GM13977 (cell line): ENCODE results near the gene AFMID.

Source experiments
- DNase-seq: peaks from one replicate; pipeline ENCODE4 v3.0.0; 2012; ENCODE audit warnings: low spot score
- CTCF ChIP-seq: IDR thresholded peaks from 2 replicates; pipeline ENCODE4 v1.5.1; 2012; ENCODE audit warnings: mild to moderate bottlenecking, control low read depth; ENCODE audit not compliant: insufficient read depth; ENCODE audit errors: extremely low read depth, missing control alignments
- in situ Hi-C: fragments of 300-500 bp; cut with MboI; formaldehyde crosslinking; loops from one replicate; pipeline ENCODE4 v1.12.0; 2022; ENCODE audit warnings: low sequenced_read_pairs, low pct_unique_long_range_greater_than_20kb, mixed read lengths, inconsistent platforms; ENCODE audit not compliant: unreplicated experiment

The AFMID gene

GRCh38 chr17:78174870-78175642 is 12.1 kb upstream of the AFMID start:
- in situ Hi-C loops, result no loop called here
- TF ChIP-seq CTCF, result peak; percentile 12
- DNase-seq, result no peak

GRCh38 chr17:78175643-78175981 is 11.6 kb upstream of the AFMID start:
- DNase-seq, result no peak
- no peak for TF ChIP-seq CTCF
- in situ Hi-C loops, result no loop called here

- in situ Hi-C loops, result no loop called here
- DNase-seq, result peak; percentile 80
- TF ChIP-seq CTCF, result peak; percentile 99
These were observed 10.6 kb upstream of the AFMID start for GRCh38 chr17:78176548-78177025.

- in situ Hi-C loops, result no loop called here
- no peak for TF ChIP-seq CTCF
- no peak for DNase-seq
These were observed 7.8 kb upstream of the AFMID start for GRCh38 chr17:78179372-78179771.

GRCh38 chr17:78180083-78180482 is 7.1 kb upstream of the AFMID start:
- in situ Hi-C loops, result no loop called here
- TF ChIP-seq CTCF, result no peak

GRCh38 chr17:78180508-78180907 is 6.7 kb upstream of the AFMID start:
- no peak for TF ChIP-seq CTCF
- DNase-seq, result no peak
- in situ Hi-C loops, result no loop called here

More at GRCh38 chr17:78180083-78180482, 7.1 kb upstream of the AFMID start:
- DNase-seq, result no peak
